ENCODE data around the gene SPSB4. TPM values are rescaled to one million over a fixed set of nuclear protein-coding genes. Genes with fewer than 3 reads are reported as not detected.

The SPSB4 gene
- total RNA-seq, 1 donor from 2014 or later = 2.2 TPM

GRCh38 chr3:141174674-141175073 lies 123.5 kb downstream of the SPSB4 start:
- Mint-ChIP-seq H3K27me3 (ENCODE audit: low read depth, unreplicated experiment) (peaks cover 5% of the 10 kb centered on the region), H3K27ac (ENCODE audit: unreplicated experiment) (no peak overlapping the region), H3K36me3 (ENCODE audit: low read depth, unreplicated experiment) (no peaks in the 10 kb centered on the region), H3K4me1 (ENCODE audit: low read depth, unreplicated experiment) (no peaks in the 10 kb centered on the region), H3K9me3 (ENCODE audit: unreplicated experiment) (peaks cover 2% of the 10 kb centered on the region), H3K4me3 (ENCODE audit: unreplicated experiment) (no peak overlapping the region)
- no peak for TF ChIP-seq CTCF (IDR thresholded peaks at IDR 0.05; ENCODE audit: insufficient read depth, low read depth, low read length)
- TF ChIP-seq EZH2 (IDR thresholded peaks at IDR 0.05; ENCODE audit: insufficient read depth, low read length) = no peak
- H3K79me2 ChIP-seq (ENCODE audit: insufficient read depth, low read length) = no peaks in the 10 kb centered on the region
- no peak for DNase-seq (ENCODE audit: low read depth)
- no peak overlapping the region for H3K27ac ChIP-seq (ENCODE audit: low read depth, low read length)
- H3K36me3 ChIP-seq (ENCODE audit: insufficient read depth, low read length) = no peaks in the 10 kb centered on the region
- no peak overlapping the region for H3K4me3 ChIP-seq (ENCODE audit: insufficient read depth, low read depth, low read length)
- no peaks in the 10 kb centered on the region for H4K20me1 ChIP-seq (ENCODE audit: insufficient read depth, low read length)
- H3K4me2 ChIP-seq (ENCODE audit: low read length) = no peak overlapping the region
- no peak for FAIRE-seq
- no peaks in the 10 kb centered on the region for H3K4me1 ChIP-seq (ENCODE audit: insufficient read depth, low read length)
- H3K27me3 ChIP-seq (ENCODE audit: insufficient read depth, low read length) = no peaks in the 10 kb centered on the region
- no peak overlapping the region for H3K9ac ChIP-seq (ENCODE audit: low read length)
- no peaks in the 10 kb centered on the region for H3K9me3 ChIP-seq (ENCODE audit: insufficient read depth, low read depth, low read length)
- H2AFZ ChIP-seq (ENCODE audit: low read depth, low read length) = no peak overlapping the region

- Histone ChIP-seq H3K27me3 (ENCODE audit: insufficient read depth, low read length) (peaks cover 2% of the 10 kb centered on the region), H3K4me1 (ENCODE audit: insufficient read depth, low read length) (no peaks in the 10 kb centered on the region), H3K9ac (ENCODE audit: low read length) (no peak overlapping the region), H3K36me3 (ENCODE audit: insufficient read depth, low read length) (no peaks in the 10 kb centered on the region), H3K79me2 (ENCODE audit: insufficient read depth, low read length) (no peaks in the 10 kb centered on the region), H3K27ac (ENCODE audit: low read depth, low read length) (no peak overlapping the region), H2AFZ (ENCODE audit: low read depth, low read length) (no peak overlapping the region), H3K4me3 (ENCODE audit: insufficient read depth, low read depth, low read length) (no peak overlapping the region), H3K4me2 (ENCODE audit: low read length) (no peak overlapping the region), H4K20me1 (ENCODE audit: insufficient read depth, low read length) (no peaks in the 10 kb centered on the region), H3K9me3 (ENCODE audit: insufficient read depth, low read depth, low read length) (no peaks in the 10 kb centered on the region)
- no peak for DNase-seq (ENCODE audit: low read depth)
- Mint-ChIP-seq H3K27ac (ENCODE audit: unreplicated experiment) (no peak overlapping the region), H3K4me3 (ENCODE audit: unreplicated experiment) (no peak overlapping the region), H3K36me3 (ENCODE audit: low read depth, unreplicated experiment) (no peaks in the 10 kb centered on the region), H3K4me1 (ENCODE audit: low read depth, unreplicated experiment) (no peaks in the 10 kb centered on the region), H3K27me3 (ENCODE audit: low read depth, unreplicated experiment) (peaks cover 5% of the 10 kb centered on the region), H3K9me3 (ENCODE audit: unreplicated experiment) (peaks cover 7% of the 10 kb centered on the region)
- no peak for FAIRE-seq
- no peak for TF ChIP-seq CTCF (IDR thresholded peaks at IDR 0.05; ENCODE audit: insufficient read depth, low read depth, low read length)
- TF ChIP-seq EZH2 (IDR thresholded peaks at IDR 0.05; ENCODE audit: insufficient read depth, low read length) = no peak
Observed at GRCh38 chr3:141176775-141177174, 125.6 kb downstream of the SPSB4 start.

GRCh38 chr3:141178026-141178425 lies 126.9 kb downstream of the SPSB4 start:
- H3K4me1 Mint-ChIP-seq (ENCODE audit: low read depth, unreplicated experiment) = no peaks in the 10 kb centered on the region
- H3K27me3 ChIP-seq (ENCODE audit: insufficient read depth, low read length) = peaks cover 2% of the 10 kb centered on the region
- H2AFZ ChIP-seq (ENCODE audit: low read depth, low read length) = no peak overlapping the region
- H3K27ac ChIP-seq (ENCODE audit: low read depth, low read length) = no peak overlapping the region
- no peak overlapping the region for H3K4me2 ChIP-seq (ENCODE audit: low read length)
- H3K9ac ChIP-seq (ENCODE audit: low read length) = no peak overlapping the region
- H3K36me3 ChIP-seq (ENCODE audit: insufficient read depth, low read length) = no peaks in the 10 kb centered on the region
- no peaks in the 10 kb centered on the region for H3K79me2 ChIP-seq (ENCODE audit: insufficient read depth, low read length)
- H3K9me3 Mint-ChIP-seq (ENCODE audit: unreplicated experiment) = peaks cover 10% of the 10 kb centered on the region
- no peak overlapping the region for H3K4me3 Mint-ChIP-seq (ENCODE audit: unreplicated experiment)
- no peak overlapping the region for H3K4me3 ChIP-seq (ENCODE audit: insufficient read depth, low read depth, low read length)
- H3K4me1 ChIP-seq (ENCODE audit: insufficient read depth, low read length) = no peaks in the 10 kb centered on the region
- H3K27me3 Mint-ChIP-seq (ENCODE audit: low read depth, unreplicated experiment) = peaks cover 5% of the 10 kb centered on the region
- H4K20me1 ChIP-seq (ENCODE audit: insufficient read depth, low read length) = no peaks in the 10 kb centered on the region
- no peak overlapping the region for H3K27ac Mint-ChIP-seq (ENCODE audit: unreplicated experiment)
- FAIRE-seq (no peak), DNase-seq (ENCODE audit: low read depth) (no peak)
- no peaks in the 10 kb centered on the region for H3K9me3 ChIP-seq (ENCODE audit: insufficient read depth, low read depth, low read length)
- H3K36me3 Mint-ChIP-seq (ENCODE audit: low read depth, unreplicated experiment) = no peaks in the 10 kb centered on the region
- TF ChIP-seq CTCF (IDR thresholded peaks at IDR 0.05; ENCODE audit: insufficient read depth, low read depth, low read length) = no peak
- no peak for TF ChIP-seq EZH2 (IDR thresholded peaks at IDR 0.05; ENCODE audit: insufficient read depth, low read length)
